Endothelial cell of umbilical vein (primary cell): ENCODE measurements around the gene SLC30A7. TPM values are rescaled to one million over a fixed set of nuclear protein-coding genes. Genes with fewer than 3 reads are reported as not detected.

Experiments used
- BruUV-seq: library from RNA; stranded (reverse); fragments of 400-500 nt; replicated peaks from 2 replicates; lab custom pipeline; 2021; lab: Mats Ljungman, UMichigan
- CTCF ChIA-PET: fragments of 300-600, 350-600 bp; sonication (Branson Sonifier 250); formaldehyde crosslinking; loops from one replicate; lab custom pipeline; 2021; ENCODE audit warnings: antibody characterized with exemption, inconsistent platforms; lab: Charles Lee
- POLR2A ChIA-PET: fragments of 300-600, 350-600 bp; sonication (Branson Sonifier 250); formaldehyde crosslinking; loops from one replicate; lab custom pipeline; 2021; ENCODE audit warnings: antibody characterized with exemption, inconsistent platforms; lab: Charles Lee
- DNase-seq: peaks from one replicate; pipeline ENCODE4 v3.0.0-alpha.2; 2011; ENCODE audit warnings: low read depth, low spot score
- FAIRE-seq: peaks from 2 replicates; lab custom pipeline; 2011; peaks lifted over from hg19 to GRCh38; lab: Jason Lieb, UNC
- H2AFZ ChIP-seq: 2 replicates; pipeline ENCODE4 v1.6.0; 2012; ENCODE audit warnings: low read depth, low read length, control low read depth, inconsistent platforms
- H3K27ac ChIP-seq: 2 replicates; pipeline ENCODE4 v1.5.1; 2011; ENCODE audit warnings: low read depth, mild to moderate bottlenecking, control low read depth, low read length, moderate library complexity; ENCODE audit not compliant: insufficient read depth
- H3K27me3 ChIP-seq, 2 experiments: 2 replicates each; pipeline versions ENCODE4 v1.6.0 to v1.6.1; 2011; ENCODE audit warnings: low read length in 2 of 2, mixed read lengths in 1 of 2; ENCODE audit not compliant: control insufficient read depth in 2 of 2, insufficient read depth in 2 of 2
- H3K36me3 ChIP-seq, 2 experiments: 2 replicates in 1 of 2; 3 replicates in 1 of 2; pipeline ENCODE4 v1.5.1; 2011; ENCODE audit warnings: low read length in 2 of 2, mild to moderate bottlenecking in 1 of 2, moderate library complexity in 1 of 2; ENCODE audit not compliant: control insufficient read depth in 2 of 2, insufficient read depth in 2 of 2; ENCODE audit errors: extremely low read depth in 1 of 2
- H3K4me1 ChIP-seq: 3 replicates; pipeline ENCODE4 v1.5.1; 2011; ENCODE audit warnings: mild to moderate bottlenecking, low read length; ENCODE audit not compliant: control insufficient read depth, insufficient read depth; ENCODE audit errors: extremely low read depth
- H3K4me2 ChIP-seq: 2 replicates; pipeline ENCODE4 v1.6.1; 2011; ENCODE audit warnings: low read length, control low read depth, mixed read lengths; ENCODE audit not compliant: insufficient read depth
- H3K4me3 ChIP-seq, 3 experiments: fragments of 200-600 bp in 1 of 3; sonication (generic), shearing (Covaris generic) in 1 of 3; replicated peaks in 1 of 3; 2 replicates each; pipeline ENCODE4 v1.5.1; 2011 to 2016; ENCODE audit warnings: control low read depth in 3 of 3, low read length in 3 of 3, mild to moderate bottlenecking in 2 of 3, inconsistent platforms in 1 of 3, low read depth in 1 of 3, moderate library complexity in 1 of 3; ENCODE audit not compliant: insufficient read depth in 1 of 3
- H3K79me2 ChIP-seq: 2 replicates; pipeline ENCODE4 v1.6.0; 2012; ENCODE audit warnings: low read length, inconsistent platforms; ENCODE audit not compliant: control insufficient read depth, insufficient read depth
- H3K9ac ChIP-seq: replicated peaks from 2 replicates; pipeline ENCODE3; 2011; ENCODE audit warnings: low read length, control low read depth; ENCODE audit not compliant: insufficient read depth; ENCODE audit errors: extremely low read depth
- H3K9me1 ChIP-seq: replicated peaks from 3 replicates; pipeline ENCODE4 v1.6.0; 2011; ENCODE audit warnings: mild to moderate bottlenecking, low read length; ENCODE audit not compliant: control insufficient read depth, insufficient read depth; ENCODE audit errors: extremely low read depth
- H3K9me3 ChIP-seq: replicated peaks from 2 replicates; pipeline ENCODE4 v1.5.1; 2012; ENCODE audit warnings: low read length, inconsistent platforms; ENCODE audit not compliant: control insufficient read depth, insufficient read depth
- H4K20me1 ChIP-seq: replicated peaks from 2 replicates; pipeline ENCODE3; 2011; ENCODE audit warnings: mild to moderate bottlenecking, low read length; ENCODE audit not compliant: control insufficient read depth, insufficient read depth; ENCODE audit errors: extremely low read depth
- CTCF ChIP-seq, 2 donors: IDR thresholded peaks; 1 replicate in 1 of 2; 2 replicates in 1 of 2; pipeline ENCODE4 v1.5.1; 2011; ENCODE audit warnings: low read length in 2 of 2, mild to moderate bottlenecking in 2 of 2, moderate library complexity in 2 of 2, control low read depth in 1 of 2, inconsistent platforms in 1 of 2, low read depth in 1 of 2; ENCODE audit not compliant: insufficient read depth in 1 of 2; ENCODE audit errors: extremely low read depth in 1 of 2
- EZH2 ChIP-seq: IDR thresholded peaks from 2 replicates; pipeline ENCODE4 v1.6.1; 2012; ENCODE audit warnings: borderline replicate concordance, low read depth, mild to moderate bottlenecking, moderate library complexity, low read length, inconsistent platforms; ENCODE audit not compliant: severe bottlenecking
- FOS ChIP-seq: IDR thresholded peaks from 2 replicates; pipeline ENCODE4 v1.6.1; 2011; ENCODE audit warnings: mild to moderate bottlenecking, low read length, moderate library complexity, borderline replicate concordance; ENCODE audit not compliant: insufficient read depth
- GATA2 ChIP-seq: IDR thresholded peaks from 2 replicates; pipeline ENCODE4 v1.7.0; 2011; ENCODE audit warnings: low read depth, mild to moderate bottlenecking, moderate library complexity, mixed read lengths, low read length; ENCODE audit not compliant: insufficient read length, insufficient read depth
- MAX ChIP-seq: IDR thresholded peaks from 2 replicates; pipeline ENCODE4 v1.6.1; 2011; ENCODE audit not compliant: insufficient read depth, insufficient read length
- dilution Hi-C: fragments of 300-500 bp; cut with MboI; formaldehyde crosslinking; loops from one replicate; pipeline ENCODE4 v1.15.0; 2019; ENCODE audit warnings: low sequenced_read_pairs; ENCODE audit not compliant: extremely low pct_ligation_motif_present
- intact Hi-C: fragments of 100-400 bp; cut with micrococcal nuclease; formaldehyde crosslinking; loops from one replicate; pipeline ENCODE4 v1.10.0; 2022
- polyA plus RNA-seq, 4 experiments: library from polyadenylated mRNA; depleted of rRNA in 3 of 4; stranded (reverse) in 3 of 4; unstranded in 1 of 4; fragments of >200 nt; gene quantifications; 2 replicates each; pipeline versions ENCODE4 v1.2.1 to v1.2.3, GENCODE V29; 2011 to 2012; ENCODE audit warnings: missing spikeins in 1 of 4
- total RNA-seq: library from RNA; stranded (reverse); gene quantifications from 2 replicates; pipeline ENCODE4 v1.2.3, GENCODE V29; 2021

SLC30A7 gene
- total and polyA plus RNA-seq, 2 donors (not counting 3 experiments of a cell fraction or from before 2014, with no cell fraction given), result 9.3 to 38.6 TPM

DNA sequence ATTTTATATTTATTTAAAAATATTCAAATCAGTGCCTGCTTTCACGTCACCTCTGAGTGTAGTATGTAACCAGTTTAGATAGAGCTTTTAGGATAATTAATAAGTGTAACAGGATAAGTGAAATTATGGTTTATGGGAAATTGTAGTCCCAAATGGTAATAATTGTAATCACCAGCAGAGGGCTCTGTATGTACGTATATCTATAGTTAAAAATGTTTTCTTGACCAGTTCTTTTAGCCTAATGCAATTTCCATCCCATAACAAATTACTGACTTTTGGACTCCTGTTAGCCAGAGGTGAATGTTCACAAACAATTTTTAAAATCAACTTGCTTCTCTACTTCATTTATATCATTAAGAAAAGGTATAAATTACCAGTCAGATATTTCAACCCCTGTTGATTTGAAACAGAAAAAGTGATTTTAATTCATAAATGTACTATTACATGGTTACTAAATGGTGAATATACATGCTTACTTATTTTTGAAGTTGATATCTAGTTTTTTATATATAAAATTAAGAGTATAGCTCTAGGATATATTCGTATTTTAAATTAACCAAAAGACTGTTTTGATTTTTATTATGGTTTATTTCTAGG is 25.3 kb downstream of the SLC30A7 start:
- ChIA-PET POLR2A (no interaction called here), CTCF (interaction anchor here (0.6 to 6.0 kb wide), 17 partner anchors 9 to 517 kb away, joined by 3 to 53 read pairs (median 5); partner anchors contain the start of gene EXTL2)
- Histone ChIP-seq H3K4me2 (no peak overlapping the region), H3K36me3 (peaks cover 1 to 5% of the 10 kb centered on the region in 2 experiments), H3K79me2 (peaks cover 4% of the 10 kb centered on the region), H3K4me1 (peaks cover 11% of the 10 kb centered on the region), H3K27me3 (no peaks in the 10 kb centered on the region), H3K9me1 (no peaks in the 10 kb centered on the region), H3K9me3 (no peaks in the 10 kb centered on the region), H4K20me1 (no peaks in the 10 kb centered on the region), H3K9ac (no peak overlapping the region), H3K27ac (no peak overlapping the region), H3K4me3 (no peak overlapping the region), H2AFZ (no peak overlapping the region)
- TF ChIP-seq CTCF (IDR thresholded peaks at IDR 0.05; ENCODE audit: extremely low read depth in 1 of 2, insufficient read depth in 1 of 2, low read depth in 1 of 2, low read length in 2 of 2) (peak; percentile 24), EZH2 (no peak)
- no TSS peak for BruUV-seq
- DNase-seq (peak; percentile 81), FAIRE-seq (no peak)
- intact Hi-C loops, result loop anchor here (1.0 to 5.0 kb wide), 7 partner anchors 86 to 516 kb away; partner anchors contain the start of gene DPH5
- dilution Hi-C loops, result loop anchor here (25.0 kb wide), 1 partner anchor 391 kb away; no protein-coding TSS in a partner anchor

- dilution Hi-C loops, result loop anchor here (25.0 kb wide), 1 partner anchor 388 kb away; no protein-coding TSS in a partner anchor
- no peaks in the 10 kb centered on the region for H4K20me1 ChIP-seq
- peak; percentile 49 for DNase-seq
- TF ChIP-seq FOS, result peak; percentile 38
- TF ChIP-seq MAX, result no peak
- TF ChIP-seq GATA2, result peak; percentile 45
- no peak overlapping the region for H2AFZ ChIP-seq
- ChIA-PET CTCF (interaction anchor here (0.8 to 6.0 kb wide), 6 partner anchors 66 to 514 kb away, joined by 3 to 53 read pairs (median 6); no protein-coding TSS in a partner anchor), POLR2A (interaction anchor here (0.5 kb wide), 1 partner anchor 313 kb away, joined by 5 read pairs; the partner anchor contains the start of gene S1PR1)
- no peak overlapping the region for H3K4me2 ChIP-seq
- H3K27me3 ChIP-seq, result no peaks in the 10 kb centered on the region
- intact Hi-C loops, result loop anchor here (5.0 kb wide), 3 partner anchors 83 to 513 kb away; partner anchors contain the start of gene DPH5
- H3K27ac ChIP-seq, result no peak overlapping the region
- peaks cover 4% of the 10 kb centered on the region for H3K79me2 ChIP-seq
- H3K9me1 ChIP-seq, result no peaks in the 10 kb centered on the region
- FAIRE-seq, result no peak
- peaks cover 0 to 8% of the 10 kb centered on the region in 2 experiments for H3K36me3 ChIP-seq
- H3K9me3 ChIP-seq, result no peaks in the 10 kb centered on the region
- H3K9ac ChIP-seq, result no peak overlapping the region
- no TSS peak for BruUV-seq
- H3K4me1 ChIP-seq, result peaks cover 11% of the 10 kb centered on the region
- no peak overlapping the region for H3K4me3 ChIP-seq
Observed at GRCh38 chr1:100924212-100924611, 28.3 kb downstream of the SLC30A7 start.
